ENCODE results near the gene SCYGR2.

The SCYGR2 gene

DNA sequence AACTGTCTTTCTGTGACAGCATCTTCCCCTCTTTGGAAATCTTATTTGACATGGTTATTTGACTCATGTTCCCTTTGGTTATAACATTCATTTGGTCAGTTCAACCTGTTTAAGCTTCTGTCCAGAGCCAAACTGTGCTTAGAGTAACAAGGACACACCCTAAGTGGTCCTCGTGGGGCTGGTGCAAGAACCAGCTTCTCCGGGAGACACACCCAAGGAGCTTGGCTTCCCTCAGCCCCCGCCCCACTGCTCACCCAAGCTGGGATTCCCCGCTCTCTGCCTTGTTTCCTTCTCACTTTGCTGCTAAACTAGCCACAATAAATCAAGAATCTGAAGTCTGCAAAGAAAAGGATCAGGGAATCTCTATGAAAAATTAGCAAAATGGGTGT, 14.6 kb downstream of the SCYGR2 start:
- DNase-seq: no peak

DNA sequence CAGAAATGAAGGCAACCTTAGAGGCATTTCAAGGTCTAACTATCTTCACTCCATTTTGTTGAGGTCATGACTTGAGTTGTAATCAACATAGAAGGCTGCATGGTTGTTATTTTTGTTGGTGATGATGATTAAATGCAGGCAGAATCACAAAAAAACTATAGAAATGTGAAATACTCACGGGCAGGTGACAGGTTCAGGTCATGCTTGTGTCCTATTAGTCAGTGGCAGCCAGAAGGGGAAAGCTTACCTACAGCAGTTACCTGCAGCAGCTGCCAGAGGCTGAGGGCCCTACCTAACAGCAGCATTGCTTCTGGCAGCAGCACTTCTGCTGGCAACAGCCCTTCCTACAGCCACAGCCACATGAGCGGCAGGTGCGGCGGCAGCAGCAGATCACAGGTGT, 15.6 kb downstream of the SCYGR2 start:
- no peak for DNase-seq

- no peak for DNase-seq
Measured at GRCh38 chr2:227614740-227615139, 16.0 kb downstream of the SCYGR2 start, which contains the start of gene SCYGR3. Gene SCYGR3, minus strand, starts transcription at chr2:227614840. Its CDS starts 0 bp downstream, at chr2:227614840.

DNA sequence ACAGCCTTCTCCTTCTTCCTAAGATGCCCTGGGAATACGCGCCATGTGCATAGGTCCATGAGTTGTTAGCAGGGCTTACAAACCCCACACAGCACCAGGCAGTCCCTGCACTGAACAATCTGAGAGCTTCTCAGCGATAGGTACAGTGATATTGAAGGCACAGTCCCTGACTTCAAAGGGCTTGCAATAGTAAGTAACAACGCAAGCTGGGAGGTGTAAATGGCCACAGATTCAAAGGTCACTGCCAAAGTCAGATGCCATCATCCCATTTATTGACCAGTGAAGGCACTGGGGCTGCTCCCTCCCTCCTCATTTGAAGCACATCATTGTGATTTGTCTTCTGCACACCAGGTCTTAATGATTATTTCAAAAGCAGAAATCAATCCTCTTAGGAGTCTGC, 16.5 kb downstream of the SCYGR2 start:
- DNase-seq: no peak

DNA sequence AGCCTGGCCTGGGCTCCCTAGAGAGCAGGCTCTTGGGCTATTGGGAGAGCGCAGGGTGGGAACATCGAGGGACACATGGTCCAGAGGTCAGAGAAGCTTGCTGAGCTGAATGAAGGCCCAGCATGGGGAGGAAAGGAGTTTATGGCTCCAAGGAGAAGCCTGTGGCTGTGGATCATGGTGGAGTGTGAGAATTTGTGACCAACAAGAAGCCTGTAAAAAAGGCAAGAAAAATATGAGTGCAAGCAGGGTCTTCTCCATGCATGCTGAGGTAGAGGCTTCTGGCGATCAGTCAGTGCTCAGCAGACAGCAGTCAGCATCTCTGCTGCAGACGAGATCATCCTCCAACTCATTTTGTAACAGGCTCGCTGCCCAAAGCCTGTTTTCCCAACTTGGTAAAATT, 17.2 kb downstream of the SCYGR2 start:
- DNase-seq: no peak

GRCh38 chr2:227616631-227617030, 17.9 kb downstream of the SCYGR2 start:
- DNase-seq: no peak

DNA sequence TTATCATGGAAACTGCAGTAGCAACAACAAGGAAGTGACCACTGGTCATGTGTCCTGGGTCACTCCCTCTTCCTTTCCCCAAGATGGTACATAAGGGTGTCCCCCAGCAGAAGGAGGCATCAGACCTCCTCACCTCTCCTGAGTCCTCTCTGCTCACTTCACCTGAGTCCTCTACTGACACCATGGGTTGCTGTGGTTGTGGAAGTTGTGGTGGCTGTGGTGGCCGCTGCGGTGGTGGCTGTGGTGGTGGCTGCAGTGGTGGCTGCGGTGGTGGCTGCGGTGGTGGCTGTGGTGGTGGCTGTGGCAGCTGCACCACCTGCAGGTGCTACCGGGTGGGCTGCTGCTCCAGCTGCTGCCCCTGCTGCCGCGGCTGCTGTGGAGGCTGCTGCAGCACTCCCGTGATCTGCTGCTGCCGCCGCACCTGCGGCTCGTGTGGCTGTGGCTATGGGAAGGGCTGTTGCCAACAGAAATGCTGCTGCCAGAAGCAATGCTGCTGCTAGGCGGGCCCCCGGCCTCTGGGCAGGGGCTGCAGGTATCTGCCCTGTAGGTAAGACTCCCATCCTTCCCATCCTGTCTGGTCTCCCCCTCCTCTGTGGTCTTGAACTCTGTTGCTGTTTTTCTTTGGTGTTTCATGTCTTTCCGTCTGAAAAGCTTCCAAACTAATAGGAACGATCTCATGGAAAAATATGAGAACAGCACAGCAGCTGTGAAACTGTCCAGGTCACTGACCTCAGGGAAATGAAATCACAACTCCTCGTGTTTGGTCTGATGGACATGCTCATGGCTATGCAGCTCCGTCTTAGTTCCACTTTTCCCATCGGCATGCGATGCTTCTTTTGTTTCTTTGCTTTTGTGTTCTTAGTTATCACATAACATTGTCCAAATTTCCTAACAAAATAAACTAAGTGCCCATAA, 18.9 kb downstream of the SCYGR2 start, which contains the start of gene SCYGR4:
Gene SCYGR4, plus strand, starts transcription at position 183 of the 915 bp plus-strand sequence. Its CDS starts 0 bp downstream, at position 183.
- no peak for DNase-seq

GRCh38 chr2:227623226-227623625, 24.5 kb downstream of the SCYGR2 start:
- DNase-seq: no peak

DNA sequence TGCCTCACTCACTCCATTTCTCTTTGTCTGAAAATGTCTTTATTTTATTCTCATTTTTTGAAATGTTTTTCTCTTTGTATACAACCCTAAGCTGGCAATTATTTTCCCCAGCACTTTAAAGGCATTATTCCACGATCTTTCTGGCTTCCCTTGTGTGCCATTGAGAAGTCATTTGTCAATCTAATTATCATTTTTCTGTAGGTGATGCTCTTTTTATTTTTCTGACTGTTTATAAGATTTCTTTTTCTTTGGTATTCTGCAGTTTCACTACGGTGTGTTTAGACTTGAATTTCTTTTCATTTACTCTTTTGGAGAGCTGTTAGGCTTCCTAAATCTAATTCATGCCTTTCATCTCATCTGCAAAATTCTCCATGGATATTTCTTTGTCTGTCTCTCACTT, 26.7 kb downstream of the SCYGR2 start:
- DNase-seq: no peak

GRCh38 chr2:227626580-227627151, 28.0 kb downstream of the SCYGR2 start:
- no peak for DNase-seq

DNA sequence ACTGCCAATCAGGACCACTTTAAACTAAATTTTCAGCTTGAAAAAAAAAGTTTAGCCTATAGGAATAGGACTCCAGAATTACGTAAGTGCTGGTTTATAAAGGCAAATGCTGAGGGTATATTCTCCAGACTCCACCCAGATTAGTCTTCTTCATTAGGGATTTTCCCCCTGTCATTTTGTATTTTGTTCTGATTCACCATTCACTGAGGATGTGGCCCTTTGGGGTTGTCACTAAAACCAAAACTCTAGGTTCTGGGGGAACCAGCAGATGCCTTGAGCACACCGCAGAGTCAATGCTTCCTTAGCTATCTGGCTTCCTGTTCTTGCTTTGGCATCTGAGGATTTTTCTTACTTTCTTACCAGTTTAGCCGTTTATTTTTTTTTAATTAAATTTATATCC, 29.1 kb downstream of the SCYGR2 start:
- DNase-seq: no peak

GRCh38 chr2:227629435-227629834, 30.7 kb downstream of the SCYGR2 start:
- DNase-seq: no peak

DNA sequence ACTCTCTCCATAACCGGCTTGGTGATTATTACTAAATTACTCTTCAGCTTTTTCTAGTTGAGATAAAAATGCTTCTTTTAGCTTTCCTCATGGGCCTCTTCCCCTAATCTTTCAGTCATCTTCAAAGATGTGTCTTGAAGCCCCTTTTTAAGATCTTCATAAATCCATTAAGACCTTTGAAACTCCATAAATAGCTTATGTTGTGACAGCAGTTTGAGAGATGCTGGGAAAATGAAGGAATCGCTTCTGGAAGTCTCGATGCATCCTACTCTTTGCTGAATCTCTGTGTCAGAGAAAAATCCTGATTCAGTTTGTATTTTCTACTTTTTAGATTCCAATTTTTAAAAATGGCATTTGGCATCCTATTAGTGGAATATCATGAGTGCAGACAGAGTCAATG, 31.6 kb downstream of the SCYGR2 start:
- no peak for DNase-seq

- DNase-seq: no peak
Measured at GRCh38 chr2:227632827-227633226, 34.1 kb downstream of the SCYGR2 start.

DNA sequence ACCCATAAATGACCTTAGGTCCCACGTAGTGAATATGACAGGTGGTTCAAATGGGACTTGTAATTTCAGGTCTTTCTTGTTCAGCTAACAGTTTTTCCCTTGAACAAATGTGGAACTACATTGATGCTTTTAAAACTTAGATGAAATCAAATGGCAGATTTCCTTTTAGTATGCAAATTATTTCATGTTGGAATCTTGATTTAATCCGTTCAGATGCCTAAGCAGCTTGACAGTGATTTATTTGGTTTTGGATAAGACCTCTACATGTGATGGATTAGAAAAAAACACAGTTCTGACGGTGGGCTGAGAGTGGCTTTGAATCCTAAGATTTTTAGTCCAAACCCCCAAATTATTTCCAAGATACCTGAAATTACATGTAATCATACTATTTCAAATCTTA, 35.5 kb downstream of the SCYGR2 start:
- no peak for DNase-seq

DNA sequence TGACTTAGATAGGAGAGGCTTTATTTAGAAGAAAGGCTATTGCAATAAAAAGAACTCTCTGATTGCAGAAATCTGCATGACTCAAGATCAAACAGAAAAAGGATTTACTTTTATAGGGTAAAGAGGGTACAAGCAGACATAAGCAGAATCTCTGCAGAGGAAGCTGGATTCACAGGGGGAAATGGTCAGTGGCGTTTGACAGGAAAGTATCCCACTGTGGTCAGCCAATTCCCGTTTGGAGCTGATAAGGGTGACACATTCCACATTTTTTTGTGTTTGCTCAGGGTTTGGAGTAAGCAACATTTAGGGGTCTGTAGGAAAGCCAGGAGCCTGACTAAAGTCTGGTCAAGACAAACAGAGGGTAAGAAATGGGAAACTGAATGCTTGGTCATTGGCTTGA, 44.0 kb downstream of the SCYGR2 start:
- no peak for DNase-seq

GRCh38 chr2:227643990-227644551, 45.4 kb downstream of the SCYGR2 start:
- no peak for DNase-seq
